GM19463 (cell line): ENCODE measurements around the gene AACS.

Experiments used
- ATAC-seq: cut with Tn5 transposase; IDR thresholded peaks from one replicate; pipeline ENCODE4 v1.9.1; 2021; ENCODE audit warnings: mild to moderate bottlenecking, moderate library complexity; ENCODE audit not compliant: unreplicated experiment

Gene AACS

GRCh38 chr12:125183187-125184067 is 118.2 kb downstream of the AACS start:
- peak; percentile 63 for ATAC-seq

GRCh38 chr12:125184213-125184967 is 119.2 kb downstream of the AACS start:
- no peak for ATAC-seq

DNA sequence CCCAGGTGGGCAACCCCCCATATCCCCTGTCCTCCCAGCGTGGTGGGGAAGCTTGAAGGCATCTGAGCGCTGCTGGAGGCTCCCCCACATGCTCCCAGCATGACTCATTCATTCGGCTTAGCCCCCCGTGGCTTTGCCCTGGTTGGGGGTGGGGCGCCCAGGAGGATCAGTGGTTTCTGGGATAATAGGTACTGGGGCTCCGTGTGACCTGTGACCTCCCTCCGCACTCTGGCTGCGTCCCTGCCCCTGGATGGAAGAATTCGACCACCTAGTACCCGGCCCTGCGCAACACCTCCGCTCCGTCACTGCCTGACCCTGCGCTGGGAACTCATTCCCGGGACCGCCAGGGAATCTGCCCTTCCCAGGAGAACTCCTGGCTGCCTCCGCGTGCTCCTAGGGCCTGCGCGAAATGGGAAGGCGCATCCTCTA is 120.1 kb downstream of the AACS start:
- ATAC-seq = no peak

GRCh38 chr12:125185740-125186470 is 120.7 kb downstream of the AACS start, which contains the start of gene TMEM132B:
Gene TMEM132B, plus strand, starts transcription at chr12:125186386.
- peak; percentile 63 for ATAC-seq

- ATAC-seq = no peak
Measured at GRCh38 chr12:125186471-125187147, 121.4 kb downstream of the AACS start.

- ATAC-seq = no peak
Measured at GRCh38 chr12:125187148-125187745, 122.0 kb downstream of the AACS start.

DNA sequence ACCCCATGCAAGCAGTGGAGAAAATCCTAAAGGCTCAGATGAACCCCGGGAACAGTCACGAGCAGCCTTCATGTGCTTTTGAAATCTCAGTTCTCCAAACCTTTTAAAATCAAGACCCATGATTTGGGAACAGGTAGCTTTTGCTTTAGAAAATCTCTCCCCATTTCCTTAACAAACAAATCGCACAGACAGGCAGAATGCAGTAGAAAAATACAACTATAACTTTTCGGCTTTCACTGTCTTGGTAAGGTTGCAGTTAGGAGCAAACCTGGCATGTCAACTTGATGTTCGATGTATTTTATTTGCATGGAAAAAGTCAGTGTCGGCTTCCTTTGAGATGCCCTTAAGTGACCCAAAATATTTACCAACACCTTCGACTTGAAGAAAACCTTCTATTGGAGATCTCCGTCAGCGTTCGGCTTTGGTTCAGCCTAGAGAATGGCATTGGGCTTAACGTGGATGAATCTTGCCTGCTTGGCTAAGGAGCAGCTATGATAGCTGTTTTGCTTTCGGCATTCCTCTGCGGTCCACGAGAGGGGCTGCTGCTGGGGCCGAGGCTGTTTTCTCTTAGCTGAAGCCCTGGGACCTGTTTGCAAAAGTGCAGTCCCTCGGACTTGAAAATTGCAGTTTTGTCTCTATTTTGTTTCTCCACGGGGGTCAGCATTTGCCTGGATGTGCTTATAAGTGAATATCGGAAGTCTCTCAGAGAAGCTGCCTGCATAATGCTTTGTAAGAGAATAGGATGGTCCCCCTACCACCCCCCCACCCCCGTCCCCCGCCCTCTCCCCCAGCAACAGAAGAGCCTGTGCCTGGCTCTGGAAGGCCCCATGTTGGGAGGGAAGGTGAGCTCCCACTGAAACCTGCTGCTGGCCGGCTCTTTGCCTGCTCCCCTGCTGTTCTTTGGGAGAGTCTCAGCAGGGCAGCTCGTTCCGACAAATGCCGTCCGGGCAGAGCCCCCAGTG is 122.8 kb downstream of the AACS start:
- no peak for ATAC-seq

- ATAC-seq = no peak
Measured at GRCh38 chr12:125189015-125189414, 123.8 kb downstream of the AACS start.

DNA sequence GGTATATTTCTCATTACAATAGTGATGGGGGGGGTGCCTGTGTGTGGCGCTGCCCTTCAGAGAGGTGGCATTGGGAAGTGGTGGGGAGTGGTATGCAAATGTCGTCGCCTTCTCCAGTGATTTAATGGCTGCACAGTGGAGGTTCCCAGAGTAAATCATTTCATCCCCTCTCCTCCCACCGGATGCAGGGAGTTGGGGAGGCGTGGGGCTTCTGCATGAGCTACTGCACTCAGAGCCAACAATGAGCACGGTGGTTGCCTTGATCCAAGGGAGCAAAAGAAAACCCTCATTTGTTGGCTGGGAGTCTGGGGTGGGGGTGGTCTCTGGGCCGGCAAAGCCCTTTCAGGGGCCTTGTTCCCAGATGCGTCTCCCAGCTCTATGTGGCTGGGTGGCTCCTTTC is 124.3 kb downstream of the AACS start:
- ATAC-seq = no peak

GRCh38 chr12:125191361-125192087 is 126.3 kb downstream of the AACS start:
- ATAC-seq = no peak

GRCh38 chr12:125192690-125193221 is 127.5 kb downstream of the AACS start:
- no peak for ATAC-seq
